Smooth muscle cell (in vitro differentiated cells): ENCODE results near the gene MEA1. TPM values are rescaled to one million over a fixed set of nuclear protein-coding genes. Genes with fewer than 3 reads are reported as not detected.

Experiments used
- DNase-seq: peaks from one replicate; lab custom pipeline; 2025; ENCODE audit not compliant: unreplicated experiment; lab: John Stamatoyannopoulos, UW
- H2AFZ ChIP-seq: fragments of 200-600 bp; sonication (generic); 2 replicates; pipeline ENCODE4 v1.6.0; 2016; ENCODE audit warnings: antibody characterized with exemption, low read depth, mild to moderate bottlenecking
- H3F3A ChIP-seq: fragments of 200-600 bp; sonication (generic); 2 replicates; pipeline ENCODE4 v1.6.0; 2017; ENCODE audit warnings: antibody characterized with exemption, low read depth
- H3K27ac ChIP-seq: fragments of 200-600 bp; sonication (generic); 2 replicates; pipeline ENCODE4 v1.5.1; 2016; ENCODE audit warnings: low read depth, mild to moderate bottlenecking
- H3K27me3 ChIP-seq: fragments of 200-600 bp; sonication (generic); 2 replicates; pipeline ENCODE4 v1.6.1; 2016; ENCODE audit warnings: low read depth, mild to moderate bottlenecking
- H3K36me3 ChIP-seq: fragments of 200-600 bp; sonication (generic); 2 replicates; pipeline ENCODE4 v1.5.1; 2016; ENCODE audit warnings: low read depth
- H3K4me1 ChIP-seq: fragments of 200-600 bp; sonication (generic); 2 replicates; pipeline ENCODE4 v1.5.1; 2016; ENCODE audit warnings: low read depth
- H3K4me2 ChIP-seq: fragments of 200-600 bp; sonication (generic); 2 replicates; pipeline ENCODE4 v1.6.0; 2016; ENCODE audit warnings: mild to moderate bottlenecking
- H3K4me3 ChIP-seq: fragments of 200-600 bp; sonication (generic); 2 replicates; pipeline ENCODE4 v1.5.1; 2016; ENCODE audit warnings: mild to moderate bottlenecking
- H3K79me2 ChIP-seq: fragments of 200-600 bp; sonication (generic); 2 replicates; pipeline ENCODE4 v1.6.0; 2016; ENCODE audit warnings: low read depth, mild to moderate bottlenecking
- H3K9ac ChIP-seq: fragments of 200-600 bp; sonication (generic); 2 replicates; pipeline ENCODE4 v1.6.0; 2016; ENCODE audit warnings: low read depth
- H3K9me3 ChIP-seq: fragments of 200-600 bp; sonication (generic); replicated peaks from 2 replicates; pipeline ENCODE4 v1.5.1; 2016; ENCODE audit warnings: low read depth
- H4K20me1 ChIP-seq: fragments of 200-600 bp; sonication (generic); 2 replicates; pipeline ENCODE4 v1.6.0; 2016; ENCODE audit warnings: low read depth
- CTCF ChIP-seq: fragments of 200-600 bp; sonication (generic); IDR thresholded peaks from 2 replicates; pipeline ENCODE4 v1.5.1; 2017; ENCODE audit warnings: borderline replicate concordance, mild to moderate bottlenecking, antibody characterized with exemption; ENCODE audit not compliant: insufficient read depth, poor library complexity, severe bottlenecking
- WGBS: methylation state at CpG from one replicate; pipeline ENCODE4 v1.1.7; 2016; ENCODE audit warnings: low lambda C conversion rate; 5-methylcytosine and 5-hydroxymethylcytosine counted together
- polyA plus RNA-seq: library from polyadenylated mRNA; unstranded; fragments of >200 nt; fragmentation: Nextera tagmentation; extraction: Ambion mirVana; gene quantifications from 2 replicates; pipeline ENCODE4 v1.2.1, GENCODE V29; 2016
- total RNA-seq: library from RNA; depleted of rRNA; stranded (reverse); fragments of >200 nt; gene quantifications from 2 replicates; pipeline ENCODE4 v1.2.3, GENCODE V29; 2014

MEA1 gene
- total and polyA plus RNA-seq, 2 experiments from 2014 or later, result 86.7 to 154 TPM

GRCh38 chr6:43053545-43054205 is 39.9 kb upstream of the MEA1 start, which contains the start of gene CUL7:
Gene CUL7 (minus strand): TSS chr6:43053851. CDS start chr6:43052788, 1,063 bp downstream.
- Histone ChIP-seq H2AFZ (no peak within 1 kb of the TSS), H3K36me3 (no peaks in the 10 kb centered on the region)
- no peak for TF ChIP-seq CTCF

GRCh38 chr6:43052842-43053544 is 39.2 kb upstream of the MEA1 start:
- Histone ChIP-seq H3K9ac (peak overlapping the region; percentile 90), H3K9me3 (no peaks in the 10 kb centered on the region), H3F3A (peaks cover 2% of the 10 kb centered on the region), H2AFZ (no peak overlapping the region), H3K4me2 (peak overlapping the region; percentile 97), H3K79me2 (peaks cover 40% of the 10 kb centered on the region), H3K27ac (peak overlapping the region; percentile 83), H3K27me3 (no peaks in the 10 kb centered on the region), H3K4me1 (peaks cover 13% of the 10 kb centered on the region), H3K4me3 (peak overlapping the region; percentile 80), H4K20me1 (no peaks in the 10 kb centered on the region), H3K36me3 (no peaks in the 10 kb centered on the region)
- no peak for DNase-seq
- no peak for TF ChIP-seq CTCF
- WGBS, result 16% methylated on average over 20 of the region's 22 CpGs

More at GRCh38 chr6:43053545-43054205, 39.9 kb upstream of the MEA1 start, which contains the start of gene CUL7:
- Histone ChIP-seq H3K27ac (peak within 1 kb of the TSS; percentile 83), H3K4me3 (peak within 1 kb of the TSS; percentile 80), H3K9me3 (no peaks in the 10 kb centered on the region), H3F3A (peaks cover 2% of the 10 kb centered on the region), H3K79me2 (peaks cover 47% of the 10 kb centered on the region), H3K9ac (peak within 1 kb of the TSS; percentile 90), H4K20me1 (no peaks in the 10 kb centered on the region), H3K4me2 (peak within 1 kb of the TSS; percentile 97), H3K27me3 (no peaks in the 10 kb centered on the region), H3K4me1 (peaks cover 19% of the 10 kb centered on the region)
- WGBS, result 4% methylated on average over 38 of the region's 45 CpGs
- DNase-seq, result peak; percentile 74

GRCh38 chr6:43052225-43052841 is 38.6 kb upstream of the MEA1 start:
- Histone ChIP-seq H2AFZ (no peak overlapping the region), H3K79me2 (peaks cover 36% of the 10 kb centered on the region), H3K4me3 (peak overlapping the region; percentile 80), H3K9ac (peak overlapping the region; percentile 90), H3K27ac (no peak overlapping the region), H3K27me3 (no peaks in the 10 kb centered on the region), H4K20me1 (no peaks in the 10 kb centered on the region), H3K9me3 (no peaks in the 10 kb centered on the region), H3K4me1 (peaks cover 13% of the 10 kb centered on the region), H3F3A (peaks cover 2% of the 10 kb centered on the region), H3K4me2 (peak overlapping the region; percentile 97), H3K36me3 (no peaks in the 10 kb centered on the region)
- WGBS, result 87% methylated on average over 19 of the region's 19 CpGs
- TF ChIP-seq CTCF, result no peak
- no peak for DNase-seq
